Measurements from ENCODE around the gene CREB3L2. TPM values are rescaled to one million over a fixed set of nuclear protein-coding genes. Genes with fewer than 3 reads are reported as not detected.

Gene CREB3L2
- total and polyA plus RNA-seq, 2 of the 13 experiments (the other 11 are each of a cell fraction or from before 2014, with no cell fraction given): 22.1 to 41.1 TPM

DNA sequence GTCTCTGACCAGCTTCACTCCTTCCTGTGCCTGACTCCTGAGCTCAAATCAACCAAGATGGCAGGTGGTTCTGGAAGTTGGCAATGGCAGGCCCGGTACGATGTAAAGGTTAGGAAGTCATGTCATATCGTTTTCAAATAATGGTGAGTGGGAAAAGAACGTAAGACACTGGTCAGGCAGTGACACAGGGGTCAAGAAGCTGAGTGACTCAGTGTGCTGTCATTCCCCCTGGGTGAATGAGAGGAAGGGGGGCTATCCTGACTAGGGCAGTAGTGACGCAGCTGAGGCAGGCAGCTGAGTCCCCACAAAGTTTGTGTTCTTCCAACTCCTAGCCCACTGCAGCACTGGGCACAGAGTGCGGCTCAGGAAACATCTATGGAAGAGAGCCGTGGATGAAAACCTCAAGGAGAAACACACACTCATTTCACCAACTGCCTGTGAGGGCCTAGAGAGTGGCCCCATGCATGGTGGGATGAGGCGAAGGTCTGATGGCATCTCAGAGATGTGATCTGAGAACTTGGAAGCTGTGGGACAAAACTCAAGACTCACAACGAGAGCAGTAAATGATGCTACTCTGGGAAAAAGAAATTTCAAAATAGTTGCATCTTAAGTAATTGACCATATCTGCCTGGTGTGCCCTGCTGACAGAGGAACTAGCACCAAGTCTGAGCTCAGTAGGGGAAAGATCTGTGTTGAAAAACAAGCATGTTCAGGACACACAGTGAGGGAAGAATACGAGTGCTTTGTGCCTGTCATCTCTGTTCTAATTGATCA is 23.2 kb downstream of the CREB3L2 start:
- in situ Hi-C loops (cut with HindIII; ENCODE audit: extremely low pct_ligation_motif_present, low pct_unique_long_range_greater_than_20kb): no loop called here
- Histone ChIP-seq H3K4me2 (ENCODE audit: low read depth, low read length) (no peak overlapping the region), H2AFZ (ENCODE audit: low read length) (no peak overlapping the region), H4K20me1 (ENCODE audit: insufficient read depth, low read length) (peaks cover 16% of the 10 kb centered on the region; the same call in 1 of the 2 replicates), H3K9ac (ENCODE audit: insufficient read depth, low read depth, low read length) (no peak overlapping the region), H3K27me3 (ENCODE audit: control insufficient read depth in 1 of 2, insufficient read depth in 2 of 2, low read length in 2 of 2) (no peaks in the 10 kb centered on the region), H3K4me3 (replicated peaks in 1 of 3; ENCODE audit: insufficient read depth in 1 of 3, low read depth in 2 of 3, low read length in 3 of 3) (no peak overlapping the region), H3K36me3 (replicated peaks in 1 of 2; ENCODE audit: control insufficient read depth in 1 of 2, insufficient read depth in 2 of 2, low read length in 2 of 2) (peaks cover 13 to 58% of the 10 kb centered on the region in 2 experiments), H3K79me2 (ENCODE audit: insufficient read depth, low read length) (peaks cover 98% of the 10 kb centered on the region), H3K4me1 (ENCODE audit: insufficient read depth, low read length) (peaks cover 100% of the 10 kb centered on the region), H3K9me3 (ENCODE audit: low read length) (peaks cover 4% of the 10 kb centered on the region; the same call in 1 of the 2 replicates), H3K27ac (ENCODE audit: extremely low read length, insufficient read depth, low read length) (no peak overlapping the region)
- no peak for TF ChIP-seq ZNF781 (CRISPR knock-in tag; IDR thresholded peaks at IDR 0.05; ENCODE audit: borderline replicate concordance, not compliant biosample characterization)
- TF ChIP-seq REXO4 (CRISPR knock-in tag; IDR thresholded peaks at IDR 0.05; ENCODE audit: borderline replicate concordance): no peak
- peak; percentile 87 for TF ChIP-seq FOSL2 (CRISPR knock-in tag; IDR thresholded peaks at IDR 0.05)
- no peak for TF ChIP-seq FOXJ3 (CRISPR knock-in tag; IDR thresholded peaks at IDR 0.05; ENCODE audit: borderline replicate concordance)
- TF ChIP-seq, protein P1, sequence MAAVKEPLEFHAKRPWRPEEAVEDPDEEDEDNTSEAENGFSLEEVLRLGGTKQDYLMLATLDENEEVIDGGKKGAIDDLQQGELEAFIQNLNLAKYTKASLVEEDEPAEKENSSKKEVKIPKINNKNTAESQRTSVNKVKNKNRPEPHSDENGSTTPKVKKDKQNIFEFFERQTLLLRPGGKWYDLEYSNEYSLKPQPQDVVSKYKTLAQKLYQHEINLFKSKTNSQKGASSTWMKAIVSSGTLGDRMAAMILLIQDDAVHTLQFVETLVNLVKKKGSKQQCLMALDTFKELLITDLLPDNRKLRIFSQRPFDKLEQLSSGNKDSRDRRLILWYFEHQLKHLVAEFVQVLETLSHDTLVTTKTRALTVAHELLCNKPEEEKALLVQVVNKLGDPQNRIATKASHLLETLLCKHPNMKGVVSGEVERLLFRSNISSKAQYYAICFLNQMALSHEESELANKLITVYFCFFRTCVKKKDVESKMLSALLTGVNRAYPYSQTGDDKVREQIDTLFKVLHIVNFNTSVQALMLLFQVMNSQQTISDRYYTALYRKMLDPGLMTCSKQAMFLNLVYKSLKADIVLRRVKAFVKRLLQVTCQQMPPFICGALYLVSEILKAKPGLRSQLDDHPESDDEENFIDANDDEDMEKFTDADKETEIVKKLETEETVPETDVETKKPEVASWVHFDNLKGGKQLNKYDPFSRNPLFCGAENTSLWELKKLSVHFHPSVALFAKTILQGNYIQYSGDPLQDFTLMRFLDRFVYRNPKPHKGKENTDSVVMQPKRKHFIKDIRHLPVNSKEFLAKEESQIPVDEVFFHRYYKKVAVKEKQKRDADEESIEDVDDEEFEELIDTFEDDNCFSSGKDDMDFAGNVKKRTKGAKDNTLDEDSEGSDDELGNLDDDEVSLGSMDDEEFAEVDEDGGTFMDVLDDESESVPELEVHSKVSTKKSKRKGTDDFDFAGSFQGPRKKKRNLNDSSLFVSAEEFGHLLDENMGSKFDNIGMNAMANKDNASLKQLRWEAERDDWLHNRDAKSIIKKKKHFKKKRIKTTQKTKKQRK (IDR thresholded peaks at IDR 0.05; ENCODE audit: low read length): no peak
- TF ChIP-seq TOPORS (CRISPR knock-in tag; IDR thresholded peaks at IDR 0.05): no peak
- TF ChIP-seq, protein P2, sequence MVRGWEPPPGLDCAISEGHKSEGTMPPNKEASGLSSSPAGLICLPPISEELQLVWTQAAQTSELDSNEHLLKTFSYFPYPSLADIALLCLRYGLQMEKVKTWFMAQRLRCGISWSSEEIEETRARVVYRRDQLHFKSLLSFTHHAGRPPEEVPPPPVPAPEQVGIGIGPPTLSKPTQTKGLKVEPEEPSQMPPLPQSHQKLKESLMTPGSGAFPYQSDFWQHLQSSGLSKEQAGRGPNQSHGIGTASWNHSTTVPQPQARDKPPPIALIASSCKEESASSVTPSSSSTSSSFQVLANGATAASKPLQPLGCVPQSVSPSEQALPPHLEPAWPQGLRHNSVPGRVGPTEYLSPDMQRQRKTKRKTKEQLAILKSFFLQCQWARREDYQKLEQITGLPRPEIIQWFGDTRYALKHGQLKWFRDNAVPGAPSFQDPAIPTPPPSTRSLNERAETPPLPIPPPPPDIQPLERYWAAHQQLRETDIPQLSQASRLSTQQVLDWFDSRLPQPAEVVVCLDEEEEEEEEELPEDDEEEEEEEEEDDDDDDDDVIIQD (CRISPR knock-in tag; IDR thresholded peaks at IDR 0.05; ENCODE audit: low read depth): peak; percentile 77
- DNase-seq (ENCODE audit: low spot score) (no peak), FAIRE-seq (no peak), ATAC-seq (no peak; the same call in 2 of the 3 replicates)
- intact Hi-C loops (cut with micrococcal nuclease; ENCODE audit: unreplicated experiment): no loop called here
- WGBS (ENCODE audit: low lambda C conversion rate): 91% methylated on average over 10 of the region's 10 CpGs
- CTCF ChIA-PET (ENCODE audit: low intra/inter-chr PET ratio, low total read pairs): no interaction called here
- no TSS peak for BruUV-seq (replicated peaks)
- POLR2A ChIA-PET: interaction anchor here (1.7 kb wide), 1 partner anchor 14 kb away, joined by 8 read pairs; no protein-coding TSS in a partner anchor
